CD4-positive, alpha-beta T cell treated with Interleukin-4 for 4 hours (primary cell): ENCODE data around the gene CACNA1I.

Source experiments
- DNase-seq: peaks from one replicate; pipeline ENCODE4 v3.0.0-alpha.2; 2020

CACNA1I gene

GRCh38 chr22:39625569-39626537 is 55.3 kb downstream of the CACNA1I start:
- no peak for DNase-seq

GRCh38 chr22:39627208-39627607 is 56.7 kb downstream of the CACNA1I start:
- no peak for DNase-seq

- no peak for DNase-seq
Observed at GRCh38 chr22:39627865-39628562, 57.5 kb downstream of the CACNA1I start.

- DNase-seq = no peak
Observed at GRCh38 chr22:39628563-39629080, 58.1 kb downstream of the CACNA1I start.

- DNase-seq = no peak
Observed at GRCh38 chr22:39629851-39630250, 59.3 kb downstream of the CACNA1I start.

GRCh38 chr22:39630721-39631120 is 60.2 kb downstream of the CACNA1I start:
- DNase-seq = no peak

- DNase-seq = no peak
Observed at GRCh38 chr22:39631381-39632286, 61.1 kb downstream of the CACNA1I start.

GRCh38 chr22:39634530-39635405 is 64.2 kb downstream of the CACNA1I start:
- no peak for DNase-seq

- no peak for DNase-seq
Observed at GRCh38 chr22:39635719-39636118, 65.2 kb downstream of the CACNA1I start.

- no peak for DNase-seq
Observed at GRCh38 chr22:39638958-39639357, 68.4 kb downstream of the CACNA1I start.

- DNase-seq = no peak
Observed at GRCh38 chr22:39641660-39642310, 71.2 kb downstream of the CACNA1I start.

GRCh38 chr22:39643311-39644083 is 72.9 kb downstream of the CACNA1I start:
- no peak for DNase-seq

- no peak for DNase-seq
Observed at GRCh38 chr22:39645532-39645931, 75.0 kb downstream of the CACNA1I start.

GRCh38 chr22:39646398-39647063 is 76.0 kb downstream of the CACNA1I start:
- DNase-seq = no peak

- DNase-seq = no peak
Observed at GRCh38 chr22:39647836-39648629, 77.5 kb downstream of the CACNA1I start.

- no peak for DNase-seq
Observed at GRCh38 chr22:39648630-39648950, 78.0 kb downstream of the CACNA1I start.

- DNase-seq = no peak
Observed at GRCh38 chr22:39649500-39650089, 79.0 kb downstream of the CACNA1I start.
